Liver (tissue), 9 donors: ENCODE results near the gene KMT2B. TPM values are rescaled to one million over a fixed set of nuclear protein-coding genes. Genes with fewer than 3 reads are reported as not detected.

ENCODE experiments used
- DNase-seq: peaks from one replicate; pipeline ENCODE4 v3.0.0-alpha.2; 2017; ENCODE audit warnings: low spot score
- H3K27ac ChIP-seq, 2 donors: one replicate each; pipeline ENCODE4 v1.7.0; 2013; ENCODE audit warnings: inconsistent platforms in 2 of 2, low read length in 2 of 2, control low read depth in 1 of 2, low read depth in 1 of 2, mild to moderate bottlenecking in 1 of 2
- H3K27me3 ChIP-seq, 4 donors: one replicate each; pipeline versions ENCODE4 v1.6.1 to v1.7.0; 2013; ENCODE audit warnings: low read length in 3 of 4, inconsistent platforms in 1 of 4, mild to moderate bottlenecking in 1 of 4, moderate library complexity in 1 of 4; ENCODE audit not compliant: control insufficient read depth in 4 of 4, insufficient read depth in 4 of 4
- H3K36me3 ChIP-seq, 4 donors: one replicate each; pipeline versions ENCODE4 v1.6.1 to v1.7.0; 2013; ENCODE audit warnings: low read length in 3 of 4, mild to moderate bottlenecking in 3 of 4, low read depth in 1 of 4, moderate library complexity in 1 of 4; ENCODE audit not compliant: control insufficient read depth in 4 of 4, insufficient read depth in 3 of 4
- H3K4me1 ChIP-seq, 4 donors: one replicate each; pipeline versions ENCODE4 v1.6.1 to v1.7.0; 2013; ENCODE audit warnings: low read length in 3 of 4, mild to moderate bottlenecking in 3 of 4, moderate library complexity in 1 of 4; ENCODE audit not compliant: control insufficient read depth in 4 of 4, insufficient read depth in 4 of 4
- H3K4me3 ChIP-seq, 3 donors: one replicate each; pipeline versions ENCODE4 v1.6.1 to v1.7.0; 2013; ENCODE audit warnings: low read length in 3 of 3, control low read depth in 1 of 3, low read depth in 1 of 3, mild to moderate bottlenecking in 1 of 3
- H3K9ac ChIP-seq, 2 donors: one replicate each; pipeline ENCODE4 v1.7.0; 2013; ENCODE audit warnings: low read length in 2 of 2, mild to moderate bottlenecking in 2 of 2, moderate library complexity in 2 of 2, control low read depth in 1 of 2, low read depth in 1 of 2
- H3K9me3 ChIP-seq, 4 donors: one replicate each; pipeline versions ENCODE4 v1.6.1 to v1.7.0; 2013; ENCODE audit warnings: low read length in 3 of 4; ENCODE audit not compliant: control insufficient read depth in 4 of 4
- EGR1 ChIP-seq, 2 donors: IDR thresholded peaks; 2 replicates each; pipeline ENCODE4 v1.6.1; 2016 to 2018; ENCODE audit warnings: antibody characterized with exemption in 2 of 2, low read depth in 2 of 2
- FOXA1 ChIP-seq: IDR thresholded peaks from 2 replicates; pipeline ENCODE4 v1.6.1; 2016; ENCODE audit warnings: antibody characterized with exemption
- FOXA2 ChIP-seq: IDR thresholded peaks from 2 replicates; pipeline ENCODE4 v1.6.1; 2016; ENCODE audit warnings: antibody characterized with exemption
- GABPA ChIP-seq, 2 donors: IDR thresholded peaks in 1 of 2; conservative IDR thresholded peaks in 1 of 2; 2 replicates each; pipeline ENCODE4 v1.6.1; 2016; ENCODE audit warnings: antibody characterized with exemption in 2 of 2, mild to moderate bottlenecking in 1 of 2, moderate library complexity in 1 of 2
- HNF4A ChIP-seq, 2 donors: conservative IDR thresholded peaks; 2 replicates each; pipeline ENCODE4 v1.6.1; 2016; ENCODE audit warnings: antibody characterized with exemption in 2 of 2, mild to moderate bottlenecking in 2 of 2
- HNF4G ChIP-seq: IDR thresholded peaks from 2 replicates; pipeline ENCODE4 v1.6.1; 2016; ENCODE audit warnings: antibody characterized with exemption
- JUND ChIP-seq, 2 donors: IDR thresholded peaks; 2 replicates each; pipeline ENCODE4 v1.6.1; 2016; ENCODE audit warnings: antibody characterized with exemption in 2 of 2
- NR2F2 ChIP-seq: IDR thresholded peaks from 2 replicates; pipeline ENCODE4 v1.6.1; 2016; ENCODE audit warnings: antibody characterized with exemption
- RAD21 ChIP-seq, 2 donors: IDR thresholded peaks; 2 replicates each; pipeline ENCODE4 v1.6.1; 2016; ENCODE audit warnings: antibody characterized with exemption in 2 of 2, mild to moderate bottlenecking in 2 of 2
- RXRA ChIP-seq, 2 donors: IDR thresholded peaks; 2 replicates each; pipeline ENCODE4 v1.6.1; 2017 to 2018; ENCODE audit warnings: antibody characterized with exemption in 2 of 2, mild to moderate bottlenecking in 1 of 2
- SP1 ChIP-seq: IDR thresholded peaks from 2 replicates; pipeline ENCODE4 v1.6.1; 2018; ENCODE audit warnings: antibody characterized with exemption, mild to moderate bottlenecking
- TAF1 ChIP-seq: conservative IDR thresholded peaks from 2 replicates; pipeline ENCODE4 v1.6.1; 2016; ENCODE audit warnings: antibody characterized with exemption, mild to moderate bottlenecking
- YY1 ChIP-seq: IDR thresholded peaks from 2 replicates; pipeline ENCODE4 v1.6.1; 2016; ENCODE audit warnings: antibody characterized with exemption, mild to moderate bottlenecking
- WGBS: extraction: QIAGEN DNeasy Blood & Tissue Kit; methylation state at CpG from one replicate; pipeline ENCODE4 v1.1.7; 2013; 5-methylcytosine and 5-hydroxymethylcytosine counted together
- polyA plus RNA-seq, 2 donors: library from polyadenylated mRNA; stranded (reverse) in 1 of 2; unstranded in 1 of 2; fragments of 200-250 nt in 1 of 2; fragments of >200 nt in 1 of 2; fragmentation: Nextera tagmentation in 1 of 2; extraction: Ambion mirVana in 1 of 2; gene quantifications; one replicate each; pipeline versions ENCODE4 v1.2.1 to v1.2.3, GENCODE V29; 2013 to 2015
- total RNA-seq, 2 donors: library from RNA; depleted of rRNA; stranded (reverse); fragments of >200 nt; gene quantifications; one replicate each; pipeline ENCODE4 v1.2.3, GENCODE V29; 2014
- TF ChIP-seq, protein P1 (sequence below): IDR thresholded peaks from 2 replicates; pipeline ENCODE4 v1.6.1; 2016; ENCODE audit warnings: antibody characterized with exemption, mild to moderate bottlenecking
- TF ChIP-seq, protein P2 (sequence below): IDR thresholded peaks from 2 replicates; pipeline ENCODE4 v1.6.1; 2016; ENCODE audit warnings: antibody characterized with exemption
- TF ChIP-seq, protein P3 (sequence below): IDR thresholded peaks from 2 replicates; pipeline ENCODE4 v1.6.1; 2016; ENCODE audit warnings: antibody characterized with exemption
- donor health status: healthy.
- donor health status: healthy.
- donor health status: healthy.
- donor health status: healthy.
- donor health status: healthy.

Gene KMT2B
- total and polyA plus RNA-seq, 4 donors, result 3.7 to 12.1 (median 8.3) TPM

DNA sequence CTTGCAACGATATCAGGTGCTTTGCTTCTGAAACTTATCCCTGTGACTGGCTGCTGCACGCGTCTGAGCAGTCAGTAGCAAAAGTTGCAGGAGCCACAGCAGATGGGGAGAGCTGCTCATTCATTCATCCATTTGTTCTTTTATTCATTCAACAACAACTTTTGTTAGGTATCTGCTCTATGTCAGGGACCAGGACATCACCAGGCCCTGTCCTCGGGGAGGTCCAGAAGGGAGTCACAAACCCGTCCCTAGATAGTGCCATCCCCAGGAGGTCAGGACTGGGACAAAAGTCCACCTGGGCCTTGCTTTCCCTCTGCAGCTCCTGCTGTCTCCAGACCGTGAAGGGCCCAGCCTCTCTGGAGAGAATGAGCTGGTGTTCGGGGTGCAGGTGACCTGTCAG, 60.2 kb downstream of the KMT2B start:
- H3K27me3 ChIP-seq, result no peaks in the 10 kb centered on the region
- no peak overlapping the region for H3K9ac ChIP-seq
- peaks cover 0 to 5% (median 4%) of the 10 kb centered on the region in 4 donors for H3K4me1 ChIP-seq
- no peak for DNase-seq
- no peak for TF ChIP-seq EGR1 (IDR thresholded peaks at IDR 0.05; ENCODE audit: low read depth in 2 of 2)
- TF ChIP-seq, protein P1, sequence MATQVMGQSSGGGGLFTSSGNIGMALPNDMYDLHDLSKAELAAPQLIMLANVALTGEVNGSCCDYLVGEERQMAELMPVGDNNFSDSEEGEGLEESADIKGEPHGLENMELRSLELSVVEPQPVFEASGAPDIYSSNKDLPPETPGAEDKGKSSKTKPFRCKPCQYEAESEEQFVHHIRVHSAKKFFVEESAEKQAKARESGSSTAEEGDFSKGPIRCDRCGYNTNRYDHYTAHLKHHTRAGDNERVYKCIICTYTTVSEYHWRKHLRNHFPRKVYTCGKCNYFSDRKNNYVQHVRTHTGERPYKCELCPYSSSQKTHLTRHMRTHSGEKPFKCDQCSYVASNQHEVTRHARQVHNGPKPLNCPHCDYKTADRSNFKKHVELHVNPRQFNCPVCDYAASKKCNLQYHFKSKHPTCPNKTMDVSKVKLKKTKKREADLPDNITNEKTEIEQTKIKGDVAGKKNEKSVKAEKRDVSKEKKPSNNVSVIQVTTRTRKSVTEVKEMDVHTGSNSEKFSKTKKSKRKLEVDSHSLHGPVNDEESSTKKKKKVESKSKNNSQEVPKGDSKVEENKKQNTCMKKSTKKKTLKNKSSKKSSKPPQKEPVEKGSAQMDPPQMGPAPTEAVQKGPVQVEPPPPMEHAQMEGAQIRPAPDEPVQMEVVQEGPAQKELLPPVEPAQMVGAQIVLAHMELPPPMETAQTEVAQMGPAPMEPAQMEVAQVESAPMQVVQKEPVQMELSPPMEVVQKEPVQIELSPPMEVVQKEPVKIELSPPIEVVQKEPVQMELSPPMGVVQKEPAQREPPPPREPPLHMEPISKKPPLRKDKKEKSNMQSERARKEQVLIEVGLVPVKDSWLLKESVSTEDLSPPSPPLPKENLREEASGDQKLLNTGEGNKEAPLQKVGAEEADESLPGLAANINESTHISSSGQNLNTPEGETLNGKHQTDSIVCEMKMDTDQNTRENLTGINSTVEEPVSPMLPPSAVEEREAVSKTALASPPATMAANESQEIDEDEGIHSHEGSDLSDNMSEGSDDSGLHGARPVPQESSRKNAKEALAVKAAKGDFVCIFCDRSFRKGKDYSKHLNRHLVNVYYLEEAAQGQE, result no peak
- no peak overlapping the region for H3K27ac ChIP-seq
- WGBS, result 83% methylated on average over 7 of the region's 7 CpGs
- H3K9me3 ChIP-seq, result no peaks in the 10 kb centered on the region
- H3K4me3 ChIP-seq, result no peak overlapping the region
- peaks cover 0 to 1% (median 0%) of the 10 kb centered on the region in 4 donors for H3K36me3 ChIP-seq

DNA sequence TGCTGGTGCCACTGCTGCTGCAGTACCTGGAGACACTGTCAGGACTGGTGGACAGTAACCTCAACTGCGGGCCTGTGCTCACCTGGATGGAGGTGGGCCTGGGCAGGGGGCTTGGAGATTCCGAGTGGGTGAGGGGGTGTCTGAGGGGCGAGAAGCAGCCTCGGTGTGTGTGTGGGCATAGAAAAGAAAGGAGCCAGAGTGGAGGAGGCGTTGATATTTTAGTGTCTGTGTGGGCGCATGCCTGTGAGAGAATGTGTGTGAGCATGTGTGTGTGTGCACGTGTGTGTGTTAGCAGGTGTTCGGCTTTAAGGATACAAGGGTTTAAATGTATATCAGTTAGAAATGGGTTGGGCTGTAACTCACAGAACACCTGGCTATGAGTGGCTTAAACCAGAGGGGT, 61.2 kb downstream of the KMT2B start:
- WGBS, result 92% methylated on average over 8 of the region's 8 CpGs
- TF ChIP-seq NR2F2 (no peak), EGR1 (IDR thresholded peaks at IDR 0.05; ENCODE audit: low read depth in 2 of 2) (no peak), FOXA2 (no peak), FOXA1 (no peak), RXRA (IDR thresholded peaks at IDR 0.05) (no peak)
- TF ChIP-seq, protein P2, sequence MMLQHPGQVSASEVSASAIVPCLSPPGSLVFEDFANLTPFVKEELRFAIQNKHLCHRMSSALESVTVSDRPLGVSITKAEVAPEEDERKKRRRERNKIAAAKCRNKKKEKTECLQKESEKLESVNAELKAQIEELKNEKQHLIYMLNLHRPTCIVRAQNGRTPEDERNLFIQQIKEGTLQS, result no peak
- TF ChIP-seq, protein P1, result no peak
- no peaks in the 10 kb centered on the region for H3K27me3 ChIP-seq
- no peak overlapping the region for H3K27ac ChIP-seq
- H3K36me3 ChIP-seq, result peaks cover 0 to 1% (median 0%) of the 10 kb centered on the region in 4 donors
- H3K9ac ChIP-seq, result no peak overlapping the region
- H3K4me3 ChIP-seq, result no peak overlapping the region
- no peak for DNase-seq
- H3K4me1 ChIP-seq, result peaks cover 0 to 5% (median 4%) of the 10 kb centered on the region in 4 donors
- no peaks in the 10 kb centered on the region for H3K9me3 ChIP-seq

DNA sequence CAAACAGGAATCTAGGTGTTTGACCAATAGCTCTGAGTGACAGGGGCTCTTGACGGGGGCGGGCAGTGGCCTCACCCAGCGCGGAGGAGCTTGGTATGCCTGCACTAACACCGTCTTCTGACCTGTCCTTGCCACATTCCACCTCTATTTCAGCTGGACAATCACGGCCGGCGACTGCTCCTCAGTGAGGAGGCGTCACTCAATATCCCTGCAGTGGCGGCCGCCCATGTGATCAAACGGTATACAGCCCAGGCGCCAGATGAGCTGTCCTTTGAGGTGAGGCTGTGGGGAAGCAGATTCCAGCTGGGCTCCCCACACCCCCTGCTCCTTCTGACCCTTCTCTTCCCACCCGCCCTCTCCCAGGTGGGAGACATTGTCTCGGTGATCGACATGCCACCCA, 62.3 kb downstream of the KMT2B start:
- Histone ChIP-seq H3K36me3 (peaks cover 0 to 1% (median 0%) of the 10 kb centered on the region in 4 donors), H3K9me3 (no peaks in the 10 kb centered on the region)
- DNase-seq, result no peak
- TF ChIP-seq FOXA2 (no peak), YY1 (no peak), EGR1 (IDR thresholded peaks at IDR 0.05; ENCODE audit: low read depth in 2 of 2) (no peak), SP1 (no peak), TAF1 (no peak), HNF4G (no peak), FOXA1 (no peak), HNF4A (conservative IDR thresholded peaks at IDR 0.05) (no peak), NR2F2 (no peak), RXRA (IDR thresholded peaks at IDR 0.05) (no peak), RAD21 (IDR thresholded peaks at IDR 0.05) (no peak), GABPA (IDR thresholded peaks at IDR 0.05 in 1 of 2, conservative IDR thresholded peaks at IDR 0.05 in 1 of 2) (no peak), JUND (IDR thresholded peaks at IDR 0.05) (no peak)
- TF ChIP-seq, protein P2, result no peak
- TF ChIP-seq, protein P1, result no peak
- TF ChIP-seq, protein P3, sequence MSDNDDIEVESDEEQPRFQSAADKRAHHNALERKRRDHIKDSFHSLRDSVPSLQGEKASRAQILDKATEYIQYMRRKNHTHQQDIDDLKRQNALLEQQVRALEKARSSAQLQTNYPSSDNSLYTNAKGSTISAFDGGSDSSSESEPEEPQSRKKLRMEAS, result no peak

More for the DNA sequence above, 62.3 kb downstream of the KMT2B start:
- 97% methylated on average over 16 of the region's 16 CpGs for WGBS
- Histone ChIP-seq H3K4me3 (no peak overlapping the region), H3K9ac (no peak overlapping the region), H3K27me3 (no peaks in the 10 kb centered on the region), H3K27ac (no peak overlapping the region), H3K4me1 (peaks cover 0 to 3% (median 2%) of the 10 kb centered on the region in 4 donors)
